Measurements from ENCODE around the gene LARGE1.

DNA sequence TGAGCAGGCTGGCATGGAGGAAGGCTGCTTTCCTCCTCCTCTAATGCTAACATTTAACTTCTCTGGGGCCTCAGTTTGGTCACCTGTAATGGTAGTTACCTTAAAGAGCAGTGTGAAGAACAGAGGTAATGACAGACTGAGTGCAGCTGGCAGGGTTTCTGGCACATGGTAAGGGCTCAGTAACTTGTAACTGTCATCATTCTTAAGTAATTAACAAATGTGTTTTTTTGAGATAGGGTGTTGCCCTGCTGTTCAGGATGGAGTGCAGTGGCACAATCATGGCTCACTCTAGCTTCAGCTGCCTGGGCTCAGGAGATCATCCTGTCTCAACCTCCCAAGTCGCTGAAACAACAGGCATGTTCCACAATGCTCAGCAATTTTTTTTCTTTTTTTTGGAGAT is 620.1 kb downstream of the LARGE1 start:
- TF ChIP-seq, protein P1, sequence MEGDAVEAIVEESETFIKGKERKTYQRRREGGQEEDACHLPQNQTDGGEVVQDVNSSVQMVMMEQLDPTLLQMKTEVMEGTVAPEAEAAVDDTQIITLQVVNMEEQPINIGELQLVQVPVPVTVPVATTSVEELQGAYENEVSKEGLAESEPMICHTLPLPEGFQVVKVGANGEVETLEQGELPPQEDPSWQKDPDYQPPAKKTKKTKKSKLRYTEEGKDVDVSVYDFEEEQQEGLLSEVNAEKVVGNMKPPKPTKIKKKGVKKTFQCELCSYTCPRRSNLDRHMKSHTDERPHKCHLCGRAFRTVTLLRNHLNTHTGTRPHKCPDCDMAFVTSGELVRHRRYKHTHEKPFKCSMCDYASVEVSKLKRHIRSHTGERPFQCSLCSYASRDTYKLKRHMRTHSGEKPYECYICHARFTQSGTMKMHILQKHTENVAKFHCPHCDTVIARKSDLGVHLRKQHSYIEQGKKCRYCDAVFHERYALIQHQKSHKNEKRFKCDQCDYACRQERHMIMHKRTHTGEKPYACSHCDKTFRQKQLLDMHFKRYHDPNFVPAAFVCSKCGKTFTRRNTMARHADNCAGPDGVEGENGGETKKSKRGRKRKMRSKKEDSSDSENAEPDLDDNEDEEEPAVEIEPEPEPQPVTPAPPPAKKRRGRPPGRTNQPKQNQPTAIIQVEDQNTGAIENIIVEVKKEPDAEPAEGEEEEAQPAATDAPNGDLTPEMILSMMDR (IDR thresholded peaks at IDR 0.05) = no peak
- no peak for TF ChIP-seq POLR2A (IDR thresholded peaks at IDR 0.05)
